ENCODE measurements around the gene PRSS23.
A peak's percentile ranks its signal among the peaks of the same experiment; 100 is the strongest.

The PRSS23 gene

DNA sequence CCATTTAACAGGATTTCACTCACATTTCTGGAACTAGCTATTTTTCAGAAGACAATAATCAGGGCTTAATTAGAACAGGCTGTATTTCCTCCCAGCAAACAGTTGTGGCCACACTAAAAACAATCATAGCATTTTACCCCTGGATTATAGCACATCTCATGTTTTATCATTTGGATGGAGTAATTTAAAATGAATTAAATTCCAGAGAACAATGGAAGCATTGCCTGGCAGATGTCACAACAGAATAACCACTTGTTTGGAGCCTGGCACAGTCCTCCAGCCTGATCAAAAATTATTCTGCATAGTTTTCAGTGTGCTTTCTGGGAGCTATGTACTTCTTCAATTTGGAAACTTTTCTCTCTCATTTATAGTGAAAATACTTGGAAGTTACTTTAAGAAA is 9.2 kb downstream of the PRSS23 start:
- DNase-seq (ENCODE audit: low read depth), result no peak
- H3K4me3 ChIP-seq (ENCODE audit: low read depth, low read length), result no peak overlapping the region
- TF ChIP-seq, protein P1, sequence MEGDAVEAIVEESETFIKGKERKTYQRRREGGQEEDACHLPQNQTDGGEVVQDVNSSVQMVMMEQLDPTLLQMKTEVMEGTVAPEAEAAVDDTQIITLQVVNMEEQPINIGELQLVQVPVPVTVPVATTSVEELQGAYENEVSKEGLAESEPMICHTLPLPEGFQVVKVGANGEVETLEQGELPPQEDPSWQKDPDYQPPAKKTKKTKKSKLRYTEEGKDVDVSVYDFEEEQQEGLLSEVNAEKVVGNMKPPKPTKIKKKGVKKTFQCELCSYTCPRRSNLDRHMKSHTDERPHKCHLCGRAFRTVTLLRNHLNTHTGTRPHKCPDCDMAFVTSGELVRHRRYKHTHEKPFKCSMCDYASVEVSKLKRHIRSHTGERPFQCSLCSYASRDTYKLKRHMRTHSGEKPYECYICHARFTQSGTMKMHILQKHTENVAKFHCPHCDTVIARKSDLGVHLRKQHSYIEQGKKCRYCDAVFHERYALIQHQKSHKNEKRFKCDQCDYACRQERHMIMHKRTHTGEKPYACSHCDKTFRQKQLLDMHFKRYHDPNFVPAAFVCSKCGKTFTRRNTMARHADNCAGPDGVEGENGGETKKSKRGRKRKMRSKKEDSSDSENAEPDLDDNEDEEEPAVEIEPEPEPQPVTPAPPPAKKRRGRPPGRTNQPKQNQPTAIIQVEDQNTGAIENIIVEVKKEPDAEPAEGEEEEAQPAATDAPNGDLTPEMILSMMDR (IDR thresholded peaks at IDR 0.05; ENCODE audit: insufficient read depth, low read depth, low read length, missing control alignments), result no peak

DNA sequence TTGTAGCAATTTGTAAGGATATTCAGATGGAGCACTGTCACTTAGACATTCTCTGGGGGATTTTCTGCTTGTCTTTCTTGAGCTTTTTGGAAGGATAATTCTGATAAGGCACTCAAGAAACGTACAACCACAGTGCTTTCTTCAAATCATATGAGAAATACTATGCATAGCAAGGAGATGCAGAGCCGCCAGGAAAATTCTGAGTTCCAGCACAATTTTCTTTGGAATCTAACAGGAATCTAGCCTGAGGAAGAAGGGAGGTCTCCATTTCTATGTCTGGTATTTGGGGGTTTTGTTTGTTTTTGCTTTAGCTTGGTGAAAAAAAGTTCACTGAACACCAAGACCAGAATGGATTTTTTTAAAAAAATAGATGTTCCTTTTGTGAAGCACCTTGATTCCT is 9.9 kb downstream of the PRSS23 start:
- no peak for DNase-seq (ENCODE audit: low read depth)
- TF ChIP-seq, protein P1 (IDR thresholded peaks at IDR 0.05; ENCODE audit: insufficient read depth, low read depth, low read length, missing control alignments), result no peak
- no peak overlapping the region for H3K4me3 ChIP-seq (ENCODE audit: low read depth, low read length)

DNA sequence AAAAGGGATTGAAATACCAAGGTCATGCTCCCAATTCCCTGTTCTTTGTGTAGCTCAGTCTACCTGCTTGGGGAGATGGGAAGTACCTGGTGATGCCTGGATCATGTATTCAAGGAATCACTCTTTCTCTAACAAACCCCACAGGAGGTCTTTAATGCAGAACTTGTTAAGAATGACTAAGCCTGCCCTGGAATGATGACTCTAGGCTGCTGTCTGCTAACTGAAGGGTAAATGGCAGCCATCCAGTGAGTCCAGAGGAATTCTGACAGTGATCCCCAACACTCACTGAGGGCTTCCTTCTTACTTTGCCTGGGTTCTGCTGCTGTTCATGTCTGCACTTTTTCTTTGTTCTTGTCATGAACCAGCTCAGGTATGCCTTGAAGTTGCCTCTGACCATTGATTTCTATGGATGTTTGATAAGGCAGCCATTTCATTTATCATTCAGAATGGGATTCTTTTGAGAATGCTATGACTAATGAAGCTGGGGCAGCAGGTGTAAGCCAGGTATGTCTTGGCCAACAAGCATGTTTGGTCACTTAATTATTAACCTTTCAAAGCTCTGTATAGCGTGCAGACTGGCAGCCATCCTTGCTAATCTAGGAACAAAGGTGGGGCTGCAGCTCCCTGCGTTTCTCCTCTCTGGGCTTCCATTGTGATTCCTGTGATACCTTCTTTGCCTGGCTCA is 11.4 kb downstream of the PRSS23 start:
- TF ChIP-seq, protein P1 (IDR thresholded peaks at IDR 0.05; ENCODE audit: insufficient read depth, low read depth, low read length, missing control alignments), result no peak
- H3K4me3 ChIP-seq (ENCODE audit: low read depth, low read length), result no peak overlapping the region
- no peak for DNase-seq (ENCODE audit: low read depth)

DNA sequence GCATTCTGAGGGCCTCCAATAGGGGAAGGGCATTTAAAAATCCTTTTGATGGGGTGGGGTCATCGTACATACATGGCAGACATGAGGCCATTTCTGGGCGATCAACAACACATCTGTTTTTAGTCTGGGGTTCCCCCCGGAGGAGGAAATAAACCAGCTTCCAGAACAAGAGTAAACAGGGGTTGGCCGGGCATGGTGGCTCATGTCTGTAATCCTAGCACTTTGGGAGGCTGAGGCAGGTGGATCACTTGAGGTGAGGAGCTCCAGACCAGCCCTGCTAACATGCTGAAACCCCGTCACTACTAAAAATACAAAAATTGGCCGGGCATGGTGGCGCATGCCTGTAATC is 12.0 kb downstream of the PRSS23 start:
- TF ChIP-seq, protein P1 (IDR thresholded peaks at IDR 0.05; ENCODE audit: insufficient read depth, low read depth, low read length, missing control alignments), result no peak
- no peak for DNase-seq (ENCODE audit: low read depth)
- no peak overlapping the region for H3K4me3 ChIP-seq (ENCODE audit: low read depth, low read length)

DNA sequence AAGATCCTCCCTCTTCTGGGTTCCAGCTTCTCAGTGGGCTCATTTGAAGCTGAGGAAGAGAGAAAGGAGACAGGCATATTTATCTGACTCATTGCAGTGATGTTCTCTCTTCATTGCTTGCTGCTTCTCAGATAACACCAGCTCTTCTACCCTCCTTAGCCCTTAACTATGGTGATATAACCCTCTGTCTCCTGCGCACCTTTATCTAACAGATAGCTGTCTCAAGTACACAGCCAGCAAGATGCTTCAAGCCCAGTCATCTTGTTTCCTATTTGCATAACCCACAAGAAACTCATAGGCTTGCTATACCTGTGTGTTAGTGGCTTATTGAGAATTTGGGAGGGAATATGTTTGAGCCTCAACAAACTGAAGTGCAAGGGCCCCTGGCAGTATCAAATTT is 12.6 kb downstream of the PRSS23 start:
- H3K4me3 ChIP-seq (ENCODE audit: low read depth, low read length), result no peak overlapping the region
- TF ChIP-seq, protein P1 (IDR thresholded peaks at IDR 0.05; ENCODE audit: insufficient read depth, low read depth, low read length, missing control alignments), result no peak
- DNase-seq (ENCODE audit: low read depth), result peak; percentile 8

DNA sequence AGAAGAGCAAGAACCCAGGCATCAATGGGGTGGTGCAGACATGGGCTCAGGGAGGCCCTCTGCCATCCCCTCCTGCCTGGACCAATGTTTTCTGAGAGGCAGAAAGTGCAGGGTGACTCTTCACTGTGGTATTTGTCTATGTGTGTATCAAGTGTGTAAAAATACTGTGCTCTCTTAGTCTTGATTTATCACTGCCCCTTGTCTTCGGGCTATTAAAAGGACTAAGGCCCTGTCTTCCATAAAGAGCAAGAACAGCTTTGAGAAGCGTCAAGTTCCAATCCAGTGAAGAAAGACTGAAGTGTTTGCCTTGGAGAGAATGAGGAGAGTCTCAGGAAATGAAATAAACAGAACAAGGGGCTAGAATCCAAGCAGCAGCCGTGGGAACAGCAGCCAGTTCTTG is 14.4 kb downstream of the PRSS23 start:
- DNase-seq (ENCODE audit: low read depth), result no peak
- TF ChIP-seq, protein P1 (IDR thresholded peaks at IDR 0.05; ENCODE audit: insufficient read depth, low read depth, low read length, missing control alignments), result no peak
- no peak overlapping the region for H3K4me3 ChIP-seq (ENCODE audit: low read depth, low read length)

DNA sequence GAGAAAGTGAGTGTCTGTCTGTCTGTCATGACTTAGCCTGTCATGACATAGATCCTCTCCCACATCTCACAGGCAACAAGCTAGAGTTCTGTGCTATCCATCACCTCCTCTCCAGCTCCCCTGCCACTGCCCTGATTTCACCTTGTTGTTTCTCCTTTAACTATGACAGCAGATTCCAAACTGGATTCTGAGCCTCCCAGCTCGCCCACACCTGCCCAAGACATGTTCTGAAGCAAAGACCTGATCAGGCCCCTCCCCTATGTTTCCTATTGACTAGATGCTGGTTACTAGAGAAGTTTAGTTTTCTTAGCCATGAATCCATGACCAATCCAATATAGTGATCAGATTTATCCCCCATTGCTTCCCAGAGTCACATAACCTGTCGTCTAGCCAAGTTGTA is 15.4 kb downstream of the PRSS23 start:
- TF ChIP-seq, protein P1 (IDR thresholded peaks at IDR 0.05; ENCODE audit: insufficient read depth, low read depth, low read length, missing control alignments), result no peak
- no peak overlapping the region for H3K4me3 ChIP-seq (ENCODE audit: low read depth, low read length)
- no peak for DNase-seq (ENCODE audit: low read depth)
